GM21360 (cell line): ENCODE measurements around the gene TUBA1A.
A peak's percentile ranks its signal among the peaks of the same experiment; 100 is the strongest.
"Not testable (repeated sequence)": the region's sequence is repeated elsewhere in the genome, so short reads cannot be mapped to it uniquely, and the experiment has no call there.

Source experiments
- ATAC-seq: cut with Tn5 transposase; IDR thresholded peaks from one replicate; pipeline ENCODE4 v1.9.1; 2021; ENCODE audit warnings: mild to moderate bottlenecking, moderate library complexity; ENCODE audit not compliant: unreplicated experiment

The TUBA1A gene

GRCh38 chr12:49201595-49202295 lies 12.9 kb upstream of the TUBA1A start:
- ATAC-seq: no peak

GRCh38 chr12:49200919-49201594 lies 12.2 kb upstream of the TUBA1A start:
- ATAC-seq: no peak

- ATAC-seq: no peak
These were observed 9.7 kb upstream of the TUBA1A start for GRCh38 chr12:49198431-49199155.

DNA sequence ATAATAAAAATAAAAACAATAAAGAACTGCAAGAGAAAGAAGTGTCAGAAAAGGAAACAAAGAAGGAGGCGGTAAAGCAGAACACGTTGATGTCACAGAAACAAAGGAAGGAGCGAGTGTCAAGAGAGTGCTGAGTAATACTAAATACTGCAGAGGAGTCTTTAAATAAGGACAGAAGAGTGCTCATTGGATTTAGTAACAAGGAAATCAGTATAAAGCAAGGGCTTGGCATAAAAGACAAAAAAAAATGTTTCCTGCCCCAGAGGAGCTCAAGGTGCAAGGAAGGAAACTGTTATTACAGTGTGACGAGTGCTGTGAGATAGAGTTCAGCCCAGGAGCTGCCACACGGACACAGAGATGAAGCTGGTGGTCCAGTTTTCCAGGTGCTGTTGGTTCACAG lies 8.4 kb upstream of the TUBA1A start:
- no peak for ATAC-seq

GRCh38 chr12:49195736-49196135 lies 6.9 kb upstream of the TUBA1A start:
- ATAC-seq: no peak

DNA sequence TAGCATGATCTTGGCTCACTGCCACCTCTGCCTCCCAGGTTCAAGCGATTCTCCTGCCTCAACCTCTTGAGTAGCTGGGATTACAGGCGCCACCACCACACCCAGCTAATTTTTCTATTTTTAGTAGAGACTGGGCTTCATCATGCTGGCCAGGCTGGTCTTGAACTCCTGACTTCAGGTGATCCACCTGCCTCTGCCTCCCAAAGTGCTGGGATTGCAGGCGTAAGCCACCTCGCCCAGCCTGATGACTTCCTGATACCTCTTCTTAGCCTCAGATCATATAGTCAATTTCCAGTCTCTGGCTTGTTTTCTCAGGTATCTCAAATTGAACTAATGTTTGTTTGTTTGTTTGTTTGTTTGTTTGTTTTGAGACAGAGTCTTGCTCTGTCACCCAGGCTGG lies 4.9 kb upstream of the TUBA1A start:
- ATAC-seq: not testable (repeated sequence)

DNA sequence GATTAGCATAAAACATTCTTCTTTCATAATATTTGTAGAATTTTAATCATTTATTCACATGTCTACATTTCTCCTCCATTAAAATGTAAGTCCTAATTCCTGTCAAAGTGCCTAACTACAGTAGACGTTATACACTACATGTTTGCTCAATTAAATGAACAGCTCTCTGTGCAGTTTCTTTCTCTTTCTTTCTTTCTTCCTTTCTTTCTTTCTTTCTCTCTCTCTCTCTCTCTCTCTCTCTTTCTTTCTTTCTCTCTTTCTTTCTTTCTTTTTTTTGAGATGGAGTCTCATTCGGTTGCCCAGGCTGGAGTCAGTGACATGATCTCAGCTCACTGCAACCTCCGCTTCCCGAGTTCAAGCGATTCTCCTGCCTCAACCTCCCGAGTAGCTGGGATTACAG lies 2.6 kb upstream of the TUBA1A start:
- not testable (repeated sequence) for ATAC-seq

GRCh38 chr12:49190974-49191373 lies 2.1 kb upstream of the TUBA1A start:
- ATAC-seq: no peak

GRCh38 chr12:49189731-49190716 lies 1.1 kb upstream of the TUBA1A start:
- ATAC-seq: no peak

DNA sequence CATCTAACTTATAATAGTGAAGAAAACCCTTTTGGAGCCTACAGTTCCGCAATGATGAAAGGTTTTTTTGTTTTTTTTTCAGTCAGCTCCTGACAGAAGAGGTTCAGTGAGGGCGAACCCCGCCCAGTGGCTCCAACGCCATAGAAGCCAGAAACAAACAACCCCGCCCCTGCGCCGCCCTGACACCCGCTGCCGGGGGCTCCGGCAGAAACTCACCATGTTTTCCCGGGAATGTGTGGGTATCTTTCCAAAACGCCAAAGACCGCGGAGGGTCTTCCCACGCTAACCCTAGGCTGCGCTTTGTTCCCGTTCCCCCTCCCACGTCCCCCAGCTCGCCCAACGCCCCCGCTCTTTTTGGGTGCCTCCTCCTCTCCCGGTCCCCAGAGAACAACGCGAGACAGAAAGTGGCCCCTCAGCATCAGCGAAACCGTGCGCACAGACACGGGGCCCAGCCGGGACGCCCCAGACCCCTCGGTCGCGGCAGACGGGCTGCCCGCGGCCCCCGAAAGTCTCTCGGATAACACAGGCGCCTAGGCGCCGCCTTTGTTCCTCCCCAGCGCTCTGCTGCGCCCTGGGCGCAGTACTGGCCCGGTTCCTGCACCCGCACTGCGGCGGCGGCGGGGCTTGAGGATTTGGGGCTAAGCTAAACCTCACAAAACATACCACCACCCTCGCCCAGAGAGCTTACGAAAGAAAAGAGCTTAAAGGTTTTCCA lies 522 bp downstream of the TUBA1A start:
- peak; percentile 32 for ATAC-seq

GRCh38 chr12:49187184-49187583 lies 1.7 kb downstream of the TUBA1A start:
- ATAC-seq: no peak

DNA sequence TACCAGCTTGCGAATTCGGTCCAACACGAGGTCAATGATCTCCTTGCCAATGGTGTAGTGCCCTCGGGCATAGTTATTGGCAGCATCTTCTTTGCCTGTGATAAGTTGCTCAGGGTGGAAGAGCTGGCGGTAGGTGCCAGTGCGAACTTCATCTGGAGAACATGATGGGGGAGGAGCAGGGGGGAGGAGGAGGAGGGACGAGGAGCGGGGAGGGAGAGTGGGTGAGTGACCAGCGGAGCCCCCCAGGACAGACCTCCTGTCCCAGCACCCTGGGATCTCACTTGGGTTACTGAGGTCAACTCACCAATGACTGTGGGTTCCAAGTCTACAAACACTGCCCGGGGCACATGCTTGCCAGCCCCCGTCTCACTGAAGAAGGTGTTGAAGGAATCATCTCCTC lies 2.6 kb downstream of the TUBA1A start:
- ATAC-seq: not testable (repeated sequence)

GRCh38 chr12:49184697-49185096 lies 4.2 kb downstream of the TUBA1A start:
- not testable (repeated sequence) for ATAC-seq

DNA sequence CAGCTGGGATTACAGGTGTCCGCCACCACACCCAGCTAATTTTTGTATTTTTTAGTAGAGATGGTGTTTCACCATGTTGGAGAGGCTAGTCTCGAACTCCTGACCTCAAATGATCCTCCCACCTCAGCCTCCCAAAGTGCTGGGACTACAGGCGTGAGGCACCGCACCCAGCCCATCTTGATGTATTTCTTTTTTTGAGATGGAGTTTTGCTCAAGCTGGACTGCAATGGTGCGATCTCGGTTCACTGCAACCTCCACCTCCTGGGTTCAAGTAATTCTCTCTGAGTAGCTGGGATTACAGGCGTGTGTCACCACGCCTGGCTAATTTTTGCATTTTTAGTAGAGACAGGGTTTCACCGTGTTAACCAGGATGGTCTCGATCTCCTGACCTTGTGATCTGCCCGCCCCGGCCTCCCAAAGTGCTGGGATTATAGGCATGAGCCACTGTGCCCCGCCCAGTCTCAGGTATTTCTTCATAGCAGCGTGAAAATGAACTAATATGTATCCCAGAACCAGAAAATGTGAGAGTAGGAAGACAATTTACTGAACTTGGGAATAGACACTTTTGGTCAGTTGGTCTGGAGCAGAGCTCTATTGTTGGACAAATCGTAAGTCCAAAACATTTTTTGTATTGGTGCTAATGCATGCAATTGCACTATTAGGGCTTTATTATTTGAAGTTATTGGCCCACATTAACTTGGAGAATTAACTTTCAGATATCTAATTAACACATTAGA lies 5.5 kb downstream of the TUBA1A start:
- ATAC-seq: not testable (repeated sequence)

- ATAC-seq: no peak
These were observed 14.7 kb downstream of the TUBA1A start for GRCh38 chr12:49174218-49174617.

DNA sequence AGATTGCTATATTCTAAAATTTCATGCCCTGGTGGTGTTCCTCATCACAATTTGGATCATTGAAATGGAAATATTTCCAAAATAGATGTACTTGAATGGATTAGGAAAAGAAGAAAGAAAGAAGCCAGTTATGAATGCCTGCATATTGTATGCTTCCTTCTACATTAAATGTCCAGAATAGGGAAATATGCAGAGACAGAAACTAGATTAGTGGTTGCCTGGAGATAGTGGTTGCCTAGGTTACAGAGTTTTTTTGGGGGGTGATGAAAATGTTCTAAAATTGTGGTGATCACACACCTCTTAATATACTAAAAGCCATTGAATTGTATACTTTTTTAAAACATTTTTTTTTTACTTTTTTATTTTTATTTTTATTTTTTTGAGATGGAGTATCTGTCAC lies 18.0 kb downstream of the TUBA1A start:
- ATAC-seq: no peak

DNA sequence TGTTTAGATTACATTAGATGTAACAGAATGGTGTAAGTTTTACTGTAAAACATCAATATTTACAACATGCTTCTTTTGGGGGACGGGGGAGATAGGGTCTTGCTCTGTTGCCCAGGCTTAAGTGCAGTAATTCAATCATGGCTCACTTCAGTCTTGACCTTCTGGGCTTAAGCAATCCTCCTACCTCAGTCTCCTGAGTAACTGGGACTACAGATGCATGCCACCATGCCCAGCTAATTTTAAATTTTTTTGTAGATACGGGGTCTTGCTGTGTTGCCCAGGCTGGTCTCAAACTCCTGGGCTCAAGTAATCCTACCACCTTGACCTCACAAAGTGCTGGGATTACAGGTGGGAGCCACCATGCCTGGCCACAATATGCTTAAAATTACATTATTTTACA lies 23.8 kb downstream of the TUBA1A start:
- ATAC-seq: no peak

DNA sequence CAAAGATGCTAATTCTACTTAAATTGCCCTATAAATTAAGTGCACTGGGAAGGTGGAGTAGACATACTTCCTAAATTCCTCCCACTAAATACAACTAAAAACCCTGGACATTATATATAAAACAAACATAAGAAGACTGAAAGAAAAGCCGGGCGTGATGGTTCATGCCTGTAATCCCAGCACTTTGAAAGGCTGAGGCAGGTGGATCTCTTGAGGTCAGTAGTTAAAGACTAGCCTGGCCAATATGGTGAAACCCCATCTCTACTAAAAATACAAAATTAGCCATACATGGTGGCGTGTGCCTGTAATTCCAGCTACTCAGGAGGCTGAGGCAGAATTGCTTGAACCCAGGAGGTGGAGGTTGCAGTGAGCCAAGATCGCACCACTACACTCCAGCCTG lies 27.0 kb downstream of the TUBA1A start:
- not testable (repeated sequence) for ATAC-seq

- no peak for ATAC-seq
These were observed 27.6 kb downstream of the TUBA1A start for GRCh38 chr12:49161092-49161795.
